Myocyte (in vitro differentiated cells): ENCODE measurements around the gene GRM6. TPM values are rescaled to one million over a fixed set of nuclear protein-coding genes. Genes with fewer than 3 reads are reported as not detected.

Experiments used
- DNase-seq: peaks from one replicate; pipeline ENCODE4 v3.0.0-alpha.2; 2012; ENCODE audit warnings: low read depth
- polyA plus RNA-seq: library from polyadenylated mRNA; unstranded; fragments of >200 nt; gene quantifications from one replicate; pipeline ENCODE4 v1.2.1, GENCODE V29; 2012; ENCODE audit warnings: missing spikeins
- total RNA-seq: library from RNA; depleted of rRNA; stranded (reverse); fragments of >200 nt; gene quantifications from 2 replicates; pipeline ENCODE4 v1.2.3, GENCODE V29; 2014

The GRM6 gene
- total RNA-seq, result not detected in 2 replicates
- not detected for polyA plus RNA-seq

DNA sequence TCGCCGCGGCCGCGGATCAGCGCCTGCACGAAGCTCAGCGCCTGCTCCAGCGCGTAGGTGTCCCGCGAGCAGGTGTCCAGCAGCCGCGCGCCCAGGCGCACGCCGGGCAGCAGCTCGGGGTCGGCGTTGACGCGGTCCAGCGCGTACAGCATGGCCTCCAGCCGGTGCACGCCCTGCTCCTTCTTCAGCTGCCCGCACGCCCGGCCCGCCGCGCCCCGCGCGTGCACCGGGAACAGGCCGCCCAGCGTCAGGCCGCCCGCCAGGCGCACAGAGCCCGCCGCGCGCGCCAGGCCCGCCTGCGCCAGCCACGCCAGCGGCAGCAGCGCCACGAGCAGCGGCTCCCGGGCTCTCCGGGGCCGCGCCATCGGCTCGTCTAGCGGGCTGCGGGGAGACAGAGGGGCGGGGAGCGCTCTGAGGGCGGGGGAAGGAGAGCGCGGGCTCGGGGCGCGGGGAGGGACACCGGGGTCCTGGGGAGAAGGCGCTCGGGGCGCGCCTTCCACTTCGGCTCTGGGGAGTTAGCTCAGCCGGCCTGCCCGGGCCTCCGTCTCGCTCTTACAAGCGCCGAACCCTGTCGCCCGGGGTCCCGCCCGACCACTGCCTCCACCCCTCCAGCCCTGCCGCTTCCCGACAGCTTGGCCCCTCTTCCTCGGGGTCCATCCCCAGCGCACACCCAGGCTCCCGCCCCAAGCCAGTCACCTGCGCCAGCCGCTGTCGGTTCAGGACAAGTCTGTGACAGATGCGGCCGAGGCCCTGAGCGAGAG lies at the start of gene GRM6:
TSS of gene GRM6 (minus strand) at position 741 of the 761 bp plus-strand sequence. CDS start at position 365, 376 bp downstream.
- no peak for DNase-seq

DNA sequence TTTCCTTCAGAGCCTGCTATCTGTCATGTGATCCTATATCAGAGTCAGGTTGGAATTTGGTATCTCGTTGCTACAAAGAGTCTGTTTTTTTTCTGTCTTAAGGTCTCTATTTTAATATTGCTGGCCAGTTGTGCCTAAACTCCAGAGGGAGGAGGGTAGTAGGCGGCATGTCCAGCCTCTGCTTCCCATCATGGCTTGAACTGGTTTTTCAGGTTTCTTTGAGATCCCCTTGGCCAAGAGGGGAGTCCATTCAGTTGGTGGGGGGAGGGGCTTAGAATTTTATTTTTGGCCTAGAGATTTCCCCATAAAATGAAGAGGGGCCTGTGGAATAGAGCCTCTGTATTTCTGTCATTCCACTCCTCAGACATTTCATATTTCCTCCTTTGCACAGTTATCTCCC lies 49.6 kb upstream of the GRM6 start:
- no peak for DNase-seq

DNA sequence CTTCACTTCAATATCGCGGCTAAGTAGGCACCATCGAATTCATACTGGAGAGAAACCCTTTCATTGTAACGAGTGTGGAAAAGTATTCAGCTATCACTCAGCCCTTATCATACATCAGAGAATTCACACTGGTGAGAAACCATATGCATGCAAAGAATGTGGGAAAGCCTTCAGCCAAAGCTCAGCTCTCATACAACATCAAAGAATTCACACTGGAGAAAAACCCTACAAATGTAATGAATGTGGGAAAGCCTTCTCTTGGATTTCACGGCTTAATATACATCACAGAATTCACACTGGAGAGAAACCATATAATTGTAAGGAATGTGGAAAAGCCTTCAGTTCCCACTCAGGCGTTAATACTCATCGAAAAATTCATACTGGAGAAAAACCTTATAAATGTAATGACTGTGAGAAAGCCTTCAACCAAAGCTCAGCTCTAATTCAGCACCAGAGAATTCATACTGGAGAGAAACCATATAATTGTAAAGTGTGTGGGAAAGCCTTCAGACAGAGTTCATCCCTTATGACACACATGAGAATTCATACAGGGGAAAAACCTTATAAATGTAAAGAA lies 38.0 kb upstream of the GRM6 start:
- no peak for DNase-seq

DNA sequence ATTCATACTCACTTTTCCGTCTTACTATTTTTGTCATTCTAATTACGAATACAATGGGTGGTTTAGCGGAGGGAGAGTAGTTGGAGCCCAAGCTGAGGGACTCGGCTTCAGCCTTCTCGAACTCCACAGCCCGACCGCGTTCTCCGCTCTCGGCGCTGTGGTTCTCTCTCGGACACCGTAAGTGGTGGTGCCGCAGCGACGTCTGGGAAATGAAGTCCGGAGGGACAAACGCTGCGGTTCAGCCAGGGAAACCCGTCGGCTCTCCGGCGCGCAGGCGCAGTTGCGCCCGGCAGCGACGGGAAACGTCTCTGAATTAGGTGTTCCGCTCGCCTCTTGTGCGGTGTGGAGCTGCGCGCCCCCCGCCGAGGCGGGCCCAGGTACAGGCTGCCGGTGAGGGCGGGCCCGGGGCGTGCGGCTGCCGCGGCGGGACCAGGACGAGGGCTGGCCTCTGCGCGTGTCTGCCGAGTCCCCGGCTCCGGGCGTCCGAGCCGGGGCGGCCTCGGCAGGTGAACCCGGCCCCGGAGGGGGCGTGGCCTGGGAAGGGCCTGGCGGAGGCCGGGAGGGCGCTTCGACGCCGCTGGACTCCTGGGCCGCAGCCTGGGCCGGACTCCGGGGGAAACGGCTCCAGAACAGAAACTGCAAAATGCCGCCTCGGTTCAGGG lies 28.5 kb upstream of the GRM6 start, which contains the start of gene ZNF879:
TSS of gene ZNF879 (plus strand) at position 277 of the 662 bp plus-strand sequence. CDS start 1,201 bp downstream, outside the sequence.
- DNase-seq, result peak; percentile 97

DNA sequence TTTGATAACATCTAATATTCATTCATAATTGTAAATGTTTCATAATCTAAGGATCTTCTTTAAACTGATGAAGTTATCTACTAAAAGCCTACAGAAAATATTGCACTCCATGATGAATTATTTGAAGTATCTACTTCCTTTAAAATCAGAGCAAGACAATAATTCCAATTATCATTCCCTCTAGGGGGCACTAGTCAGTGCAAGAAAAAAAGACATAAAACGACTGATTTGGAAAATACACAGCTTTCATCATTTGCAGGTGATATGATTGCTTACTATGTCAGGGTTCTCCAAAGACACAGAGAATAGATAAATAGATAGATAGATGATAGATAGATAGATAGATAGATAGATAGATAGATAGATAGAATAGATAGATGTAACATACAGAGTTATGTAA lies 13.5 kb upstream of the GRM6 start:
- no peak for DNase-seq

DNA sequence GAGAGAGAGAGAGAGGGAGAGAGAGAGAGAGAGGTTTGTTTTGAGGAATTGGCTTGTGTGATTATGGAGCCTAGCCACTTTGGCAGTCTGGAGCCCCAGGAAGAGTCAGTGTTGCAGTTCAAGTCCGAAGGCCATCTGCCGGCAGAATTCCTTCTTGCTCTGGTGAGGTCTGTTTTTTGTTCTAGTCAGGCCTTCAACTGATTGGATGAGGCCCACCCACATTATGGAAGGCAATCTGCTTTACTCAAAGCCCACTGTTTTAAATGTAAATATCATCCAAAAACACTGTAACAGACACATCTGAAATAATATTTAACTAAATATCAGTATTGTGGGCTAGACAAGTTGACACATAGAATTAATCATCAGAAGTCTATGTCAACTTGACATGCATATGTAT lies 11.4 kb upstream of the GRM6 start:
- no peak for DNase-seq

DNA sequence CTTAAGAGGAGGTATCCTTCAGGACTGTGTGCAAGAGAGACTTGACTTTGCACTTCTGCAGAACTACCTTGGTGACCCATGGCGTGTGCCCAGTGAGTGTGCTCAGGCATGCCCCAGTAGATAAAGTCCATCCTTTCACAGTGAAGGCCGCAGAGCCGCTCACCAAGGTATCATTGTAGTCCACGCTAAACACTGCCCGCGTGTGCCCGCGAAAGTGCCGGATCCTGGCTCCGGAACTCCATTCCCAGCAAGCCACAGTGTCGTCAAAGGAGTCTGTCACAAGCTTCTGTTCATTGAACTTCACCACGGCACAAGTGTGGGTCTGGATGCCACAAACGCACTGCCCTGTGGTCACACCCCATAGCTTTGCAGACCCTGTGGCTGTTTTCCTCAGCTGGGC lies 3.3 kb upstream of the GRM6 start:
- DNase-seq, result no peak

DNA sequence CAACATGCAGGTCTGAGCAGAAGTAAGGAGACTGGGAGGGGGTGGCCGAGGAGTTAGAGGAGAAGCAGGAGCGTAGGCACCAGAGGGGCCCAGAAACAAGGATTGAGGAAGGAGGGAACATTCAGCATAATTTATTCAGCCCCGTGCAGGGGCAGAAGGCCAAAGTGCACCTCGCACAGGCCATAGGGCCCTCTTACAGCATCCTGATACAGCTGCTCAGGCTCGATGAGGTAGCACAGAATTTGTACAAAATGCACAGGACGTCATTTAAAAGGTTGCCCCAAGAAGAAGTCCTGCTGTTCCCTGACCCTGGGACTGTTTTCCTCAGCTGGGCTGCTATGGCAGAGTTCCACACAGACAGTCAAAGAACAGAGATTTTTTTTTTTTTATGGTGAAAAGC lies 2.1 kb upstream of the GRM6 start:
- DNase-seq, result no peak

DNA sequence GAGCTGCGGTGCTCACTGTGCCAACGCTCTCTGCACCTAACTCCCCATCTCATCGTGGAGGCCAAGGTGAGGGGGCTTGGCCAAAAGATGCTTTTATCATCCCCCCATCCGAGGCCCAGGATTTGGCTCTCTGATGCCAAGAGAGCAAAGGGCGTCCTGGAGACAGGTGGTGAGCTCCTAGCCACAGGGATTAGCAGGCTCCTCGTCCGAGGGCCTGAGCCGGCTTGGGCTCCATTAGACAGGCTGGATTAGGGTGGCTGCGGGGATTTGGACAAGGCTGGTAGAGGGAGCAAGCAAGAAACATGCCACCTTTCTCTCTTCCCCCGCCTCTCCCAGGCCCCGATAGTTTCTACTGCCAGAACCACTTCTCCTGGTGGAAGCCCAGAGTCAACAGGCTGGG lies 1.0 kb upstream of the GRM6 start:
- DNase-seq, result no peak

DNA sequence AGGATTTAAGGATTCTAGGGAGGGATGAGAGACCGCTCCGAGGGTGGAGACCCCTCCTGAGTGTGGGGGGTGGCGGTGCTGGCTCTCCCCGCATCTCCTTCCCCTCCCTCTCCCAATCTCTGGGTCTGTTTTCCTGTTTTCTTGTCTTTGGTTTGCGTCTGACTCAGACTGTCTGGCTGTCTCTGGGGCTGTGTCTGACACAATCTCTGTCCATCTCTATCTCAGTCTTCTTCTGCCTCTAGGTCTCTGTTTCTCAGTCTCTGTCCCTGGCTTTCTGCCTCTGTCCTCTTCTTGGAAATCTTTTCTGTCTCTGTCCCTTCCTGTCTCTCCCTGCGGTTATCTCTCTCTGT lies 196 bp upstream of the GRM6 start:
- DNase-seq, result no peak

DNA sequence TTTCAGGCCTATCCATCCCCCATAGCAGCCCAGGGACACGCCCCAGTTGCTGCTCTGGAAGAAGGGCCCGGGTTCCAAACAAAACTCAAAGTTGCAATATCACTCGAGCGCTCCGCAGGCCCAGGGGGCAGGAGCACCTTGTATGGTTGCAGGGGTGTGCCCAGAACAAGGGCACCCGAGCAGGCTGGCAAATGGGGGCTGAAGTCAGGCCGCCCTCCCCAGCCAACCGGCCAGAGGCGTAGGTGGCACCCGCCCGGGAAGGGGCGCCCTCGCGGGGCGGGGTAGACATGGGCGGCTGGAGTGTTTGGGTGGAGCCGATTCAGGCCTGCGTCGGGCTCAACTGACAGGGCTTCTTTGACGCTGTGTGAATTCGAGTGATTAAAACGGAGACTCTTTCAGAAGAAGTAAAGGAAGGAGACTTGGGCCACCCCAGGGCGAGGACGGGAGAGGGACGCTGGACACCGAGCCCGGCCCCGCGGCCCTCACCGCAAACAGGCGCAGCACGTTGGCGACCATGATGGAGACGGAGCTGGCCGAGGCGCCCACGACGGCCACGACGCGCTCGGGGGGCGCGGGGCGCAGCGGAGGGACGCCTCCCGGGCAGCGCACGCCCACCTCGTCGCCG lies 1.1 kb downstream of the GRM6 start:
- DNase-seq, result no peak

DNA sequence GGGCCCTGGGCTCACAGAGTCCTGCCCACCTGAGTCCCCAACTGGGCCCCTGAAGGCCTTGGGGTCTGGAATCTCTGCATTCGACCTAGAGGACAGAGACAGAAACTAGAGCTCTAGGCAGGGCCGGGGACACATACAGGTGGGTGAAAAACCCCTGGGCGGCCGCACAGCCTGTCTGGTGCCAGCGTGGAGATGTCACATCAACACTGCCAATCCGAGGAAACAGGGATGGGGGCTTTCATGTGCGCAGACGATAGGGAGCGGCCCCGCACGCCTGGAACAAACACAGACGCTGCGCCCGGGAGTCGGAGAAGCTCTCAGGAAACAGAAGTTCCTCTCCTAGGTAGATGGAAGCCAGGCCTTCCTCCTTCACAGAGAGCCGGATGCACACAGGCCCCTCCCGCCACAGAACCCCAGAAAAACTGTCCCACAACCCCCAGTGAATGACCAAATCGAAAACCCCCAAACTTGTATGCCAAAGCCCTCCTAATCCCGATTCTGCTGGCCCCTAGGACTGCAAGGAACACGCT lies 1.8 kb downstream of the GRM6 start:
- DNase-seq, result no peak

DNA sequence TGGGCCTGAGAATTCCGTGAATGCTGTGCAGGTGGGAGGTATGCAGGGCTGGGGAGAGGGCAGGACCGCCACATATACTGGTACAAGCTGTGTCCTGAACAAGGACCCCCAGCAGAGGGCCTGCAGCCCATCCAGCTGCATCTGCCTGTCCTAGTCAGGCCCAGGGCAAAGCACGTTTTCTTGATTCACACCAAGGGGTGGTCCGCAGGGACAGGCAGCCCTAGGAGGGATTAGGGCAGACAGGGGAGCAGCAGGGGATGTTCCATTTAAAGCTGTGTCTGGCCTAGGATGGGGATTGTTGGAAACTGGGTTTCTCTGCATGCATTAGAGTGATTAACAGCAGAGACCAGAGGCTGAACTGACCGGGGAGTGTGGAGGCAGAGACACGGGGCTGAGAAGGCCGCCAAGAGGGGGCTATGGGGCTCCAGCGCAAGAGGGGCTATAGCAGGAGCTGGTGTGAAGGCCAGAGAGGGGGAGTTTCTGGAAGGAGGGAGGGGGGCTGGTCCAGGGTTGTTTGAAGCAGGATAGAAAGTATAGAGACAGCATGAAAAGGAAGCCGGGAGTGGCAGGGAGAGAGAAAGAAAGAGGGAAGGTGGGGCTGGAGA lies 2.7 kb downstream of the GRM6 start:
- no peak for DNase-seq

DNA sequence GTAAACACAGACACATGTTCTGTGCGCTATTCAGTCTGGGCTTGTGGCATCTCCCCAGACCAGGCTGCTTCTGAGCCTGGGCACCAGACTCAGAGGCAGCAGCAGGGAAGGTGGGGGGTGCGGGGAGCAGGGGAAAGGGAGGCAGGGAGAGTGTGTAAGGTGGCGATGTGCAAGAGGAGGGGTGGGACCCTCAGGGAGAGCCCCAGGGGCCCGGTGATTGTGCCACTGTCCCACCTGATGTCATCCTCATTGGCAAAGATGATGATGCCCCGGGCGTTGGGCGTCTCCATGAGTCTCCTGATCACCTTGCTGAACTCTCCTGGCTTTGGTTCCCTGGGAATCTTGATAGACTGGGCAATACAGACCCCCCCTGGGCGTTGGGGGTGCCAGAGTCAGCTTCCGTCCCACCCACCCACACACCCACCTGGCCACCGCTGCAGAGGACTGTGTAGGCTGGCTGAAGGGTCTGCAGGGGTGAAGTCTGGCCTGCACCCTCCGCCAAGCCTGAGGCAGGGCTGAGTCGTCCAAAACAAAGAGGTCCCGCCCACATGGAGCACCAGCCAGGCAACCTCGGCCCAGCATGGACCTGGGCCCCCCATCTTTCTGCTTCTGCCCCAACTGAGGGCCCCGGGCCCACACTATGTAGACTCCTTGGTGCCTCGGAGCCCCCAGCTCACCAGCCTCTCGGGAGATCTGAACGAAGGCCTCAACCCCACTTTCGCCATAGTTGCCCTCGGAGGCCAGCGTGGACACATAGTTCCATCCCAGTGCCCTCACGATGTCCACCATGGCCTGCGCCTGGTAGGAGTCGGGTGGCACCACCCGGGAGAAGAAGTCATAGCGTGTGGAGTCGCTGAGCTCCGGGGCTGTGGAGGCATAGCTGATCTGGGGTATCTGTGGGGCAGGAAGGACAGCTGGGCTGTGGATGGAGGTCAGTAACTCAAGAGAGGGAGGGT lies 3.7 kb downstream of the GRM6 start:
- DNase-seq, result no peak

DNA sequence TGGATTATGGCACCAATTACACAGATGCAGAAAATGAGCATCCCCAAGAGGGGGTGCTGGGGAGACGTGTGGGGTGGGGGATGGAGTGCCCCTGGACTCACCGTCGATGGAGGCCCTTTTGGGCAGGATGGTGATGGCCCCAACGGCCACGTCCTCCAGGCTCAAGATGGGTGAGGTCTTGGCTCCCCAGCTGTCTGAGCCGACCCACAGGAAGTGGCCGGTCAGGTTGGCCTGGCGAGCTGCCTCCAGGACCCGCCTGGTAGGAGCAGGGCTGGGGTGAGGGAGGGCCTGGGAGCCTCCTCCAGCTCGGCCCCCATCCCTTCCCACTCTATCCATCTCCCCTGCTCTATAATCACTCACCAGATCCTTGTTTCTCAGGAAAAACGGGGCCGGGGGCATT lies 4.6 kb downstream of the GRM6 start:
- DNase-seq, result no peak

DNA sequence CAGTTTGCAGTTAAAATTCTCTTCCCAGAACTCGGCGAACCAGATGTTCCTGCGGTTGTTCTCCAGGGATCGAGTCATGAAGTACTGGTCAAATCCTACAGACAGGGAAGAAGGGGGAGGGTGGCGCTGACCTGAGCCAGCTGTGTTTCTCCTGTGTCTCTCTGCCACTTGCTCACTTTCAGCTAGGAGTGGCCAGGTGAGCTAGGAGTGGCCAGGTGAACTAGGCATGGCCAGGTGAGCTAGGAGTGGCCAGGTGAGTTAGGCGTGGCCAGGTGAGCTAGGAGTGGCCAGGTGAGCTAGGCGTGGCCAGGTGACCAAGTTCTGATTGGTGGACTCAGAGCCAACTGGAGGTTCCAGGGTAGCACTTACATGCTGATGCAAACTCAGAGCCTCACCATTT lies 5.8 kb downstream of the GRM6 start:
- no peak for DNase-seq

DNA sequence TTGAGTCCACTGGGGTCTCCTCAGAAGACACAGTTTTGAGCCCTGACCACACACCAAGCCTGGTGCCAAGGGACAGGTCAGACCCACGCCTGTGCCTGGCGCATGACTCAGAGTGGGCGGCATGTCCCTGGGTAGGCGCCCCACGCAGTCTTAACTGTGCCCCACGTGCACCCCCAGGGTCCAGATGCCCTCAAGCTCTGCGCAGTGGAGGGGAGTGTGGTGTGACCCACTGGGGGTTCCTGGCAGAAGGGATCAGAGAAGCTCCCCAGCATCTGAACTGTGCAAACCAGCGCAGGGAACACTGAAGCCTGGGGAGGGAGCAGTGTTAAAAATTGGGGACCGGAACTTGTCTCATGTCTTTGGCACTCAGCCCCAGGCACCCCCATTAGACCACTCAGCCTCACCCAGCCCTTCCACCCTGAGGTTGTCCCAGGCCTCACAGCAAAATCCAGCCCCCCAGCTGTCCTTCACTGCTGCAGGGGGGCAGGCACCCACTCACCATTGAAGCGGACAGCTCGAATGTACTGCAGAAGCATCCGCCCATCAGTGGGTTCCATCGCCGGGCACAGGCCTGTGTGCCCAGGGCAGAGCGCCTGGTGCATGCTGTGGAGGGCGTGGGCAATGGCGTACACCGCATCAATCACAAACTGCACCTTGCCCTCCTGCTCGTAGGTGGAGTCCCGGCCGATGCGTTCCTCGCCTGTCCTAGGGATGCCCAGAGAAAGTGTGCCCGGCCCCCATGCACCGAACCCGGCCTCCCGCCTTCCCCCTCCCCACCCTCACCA lies 6.5 kb downstream of the GRM6 start:
- DNase-seq, result no peak

DNA sequence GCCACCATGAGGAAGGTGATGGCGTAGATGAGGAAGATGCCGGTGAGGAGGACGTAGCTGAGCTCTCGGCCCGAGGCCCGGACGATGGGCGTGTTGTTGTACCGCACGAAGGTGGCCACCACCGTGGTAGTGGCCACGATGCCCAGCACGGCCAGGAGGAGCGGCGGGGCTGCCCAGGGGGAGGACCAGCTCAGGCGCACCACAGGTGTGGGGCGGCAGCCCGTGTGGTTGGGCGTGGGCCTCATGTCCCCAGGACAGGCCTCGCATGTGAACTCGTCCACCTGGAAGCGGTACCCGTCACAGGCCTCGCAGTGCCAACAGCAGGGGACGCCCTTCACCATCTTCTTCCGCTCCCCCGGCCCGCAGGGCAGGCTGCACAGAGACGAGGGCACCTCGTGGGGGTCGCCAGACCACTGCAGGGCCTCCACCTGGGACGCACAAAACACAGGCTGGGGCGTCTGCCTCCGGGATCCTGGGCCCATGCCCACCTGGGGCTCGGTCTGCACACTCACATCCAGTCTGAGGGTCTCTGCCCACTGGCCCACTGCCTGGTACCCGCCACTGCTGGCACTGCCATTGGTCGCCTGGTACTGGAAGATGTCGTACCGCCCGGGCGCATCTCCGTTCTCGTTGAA lies 8.7 kb downstream of the GRM6 start:
- no peak for DNase-seq
